ENCODE data around the gene EPS15. TPM values are rescaled to one million over a fixed set of nuclear protein-coding genes. Genes with fewer than 3 reads are reported as not detected.

The EPS15 gene
- total and polyA plus RNA-seq, 9 of the 15 experiments (the other 6 are each of a cell fraction or from before 2014, with no cell fraction given): 23.1 to 69.0 (median 41.7) TPM

- BruUV-seq (replicated peaks): no TSS peak
- ATAC-seq (no peak), FAIRE-seq (no peak), DNase-seq (ENCODE audit: extremely low read depth in 1 of 4, low spot score in 3 of 4) (no peak)
- WGBS (ENCODE audit: insufficient coverage, low coverage, missing lambda C conversion rate): 62% methylated on average over 5 of the region's 5 CpGs
- ChIA-PET POLR2A (no interaction called here), CTCF (ENCODE audit: low intra/inter-chr PET ratio) (no interaction called here)
- H3K79me2 ChIP-seq (ENCODE audit: control insufficient read depth, insufficient read depth, low read length): no peaks in the 10 kb centered on the region
- no peak for TF ChIP-seq GTF2A2 (tag; IDR thresholded peaks at IDR 0.05)
- no peak for TF ChIP-seq ZEB2 (IDR thresholded peaks at IDR 0.05)
- no peak for TF ChIP-seq ZNF766 (CRISPR knock-in tag; conservative IDR thresholded peaks at IDR 0.05)
- TF ChIP-seq TBL1XR1 (IDR thresholded peaks at IDR 0.05; ENCODE audit: low read length in 2 of 2): no peak
- no peak for TF ChIP-seq ZNF644 (tag; IDR thresholded peaks at IDR 0.05; ENCODE audit: low read depth)
- TF ChIP-seq MAFK (IDR thresholded peaks at IDR 0.05; ENCODE audit: low read length): no peak
- TF ChIP-seq TSHZ1 (CRISPR knock-in tag; IDR thresholded peaks at IDR 0.05): no peak
- TF ChIP-seq TAF15 (IDR thresholded peaks at IDR 0.05; ENCODE audit: low read depth, low read length): no peak
- no peak for TF ChIP-seq NR2C2 (CRISPR knock-in tag; IDR thresholded peaks at IDR 0.05)
- TF ChIP-seq NR2C2 (tag; IDR thresholded peaks at IDR 0.05): no peak
- no peak overlapping the region for H3K4me2 ChIP-seq (ENCODE audit: insufficient read depth, low read length)
- no peaks in the 10 kb centered on the region for H3K9me3 ChIP-seq (replicated peaks; ENCODE audit: control insufficient read depth, insufficient read depth, low read depth, low read length)
- intact Hi-C loops (cut with micrococcal nuclease): no loop called here
- no peaks in the 10 kb centered on the region for H3K9me1 ChIP-seq (ENCODE audit: control insufficient read depth, insufficient read depth, low read length)
- no peaks in the 10 kb centered on the region; a peak in 2 of 5 replicates for H3K4me1 ChIP-seq (replicated peaks in 1 of 2; ENCODE audit: control insufficient read depth in 2 of 2, insufficient read depth in 2 of 2, low read length in 2 of 2)
- no peak overlapping the region for H3K27ac ChIP-seq (ENCODE audit: extremely low read depth, low read depth, low read length)
- no peak overlapping the region for H3K4me3 ChIP-seq
- H3K9ac ChIP-seq (ENCODE audit: insufficient read depth in 1 of 2, low read depth in 2 of 2, low read length in 2 of 2): no peak overlapping the region
- no peak overlapping the region for H2AFZ ChIP-seq (ENCODE audit: low read depth, low read length)
- in situ Hi-C loops (cut with MboI): no loop called here
- no peaks in the 10 kb centered on the region for H3K27me3 ChIP-seq (ENCODE audit: control insufficient read depth in 2 of 2, insufficient read depth in 2 of 2, low read length in 2 of 2)
- H3K36me3 ChIP-seq (ENCODE audit: control insufficient read depth, insufficient read depth, low read length): no peaks in the 10 kb centered on the region
- H4K20me1 ChIP-seq (replicated peaks; ENCODE audit: control insufficient read depth, insufficient read depth, low read length): no peaks in the 10 kb centered on the region; the same call in 1 of the 2 replicates
These were observed 32.8 kb upstream of the EPS15 start for GRCh38 chr1:51551848-51552296.

All from K562 (cell line).